NCI-H146 treated with DMSO at 0.1 percent for 48 hours (cell line): ENCODE data around the gene SLC25A42.

ENCODE experiments used
- DNase-seq: peaks from one replicate; lab custom pipeline; 2025; ENCODE audit not compliant: unreplicated experiment; lab: John Stamatoyannopoulos, UW

SLC25A42 gene

DNA sequence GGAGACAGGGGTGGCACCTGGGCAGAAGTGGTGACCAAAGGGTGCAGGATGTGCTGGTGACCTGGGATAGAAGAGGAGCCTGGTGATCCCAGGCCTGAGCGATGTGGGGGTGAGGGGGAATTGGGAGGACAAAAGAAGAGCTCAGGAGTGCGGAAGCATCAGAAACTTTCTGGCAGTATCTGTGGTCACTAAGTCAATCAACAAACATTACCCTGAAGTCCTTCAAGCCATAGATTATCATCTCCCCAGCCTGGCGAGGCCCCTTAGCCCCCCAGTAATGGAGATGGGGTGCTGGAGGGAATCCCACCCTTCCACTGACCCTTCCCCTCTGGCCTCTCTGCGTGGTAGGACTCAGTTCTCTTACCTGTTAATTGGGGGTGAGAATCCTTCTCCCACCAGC, 95.7 kb downstream of the SLC25A42 start:
- no peak for DNase-seq

DNA sequence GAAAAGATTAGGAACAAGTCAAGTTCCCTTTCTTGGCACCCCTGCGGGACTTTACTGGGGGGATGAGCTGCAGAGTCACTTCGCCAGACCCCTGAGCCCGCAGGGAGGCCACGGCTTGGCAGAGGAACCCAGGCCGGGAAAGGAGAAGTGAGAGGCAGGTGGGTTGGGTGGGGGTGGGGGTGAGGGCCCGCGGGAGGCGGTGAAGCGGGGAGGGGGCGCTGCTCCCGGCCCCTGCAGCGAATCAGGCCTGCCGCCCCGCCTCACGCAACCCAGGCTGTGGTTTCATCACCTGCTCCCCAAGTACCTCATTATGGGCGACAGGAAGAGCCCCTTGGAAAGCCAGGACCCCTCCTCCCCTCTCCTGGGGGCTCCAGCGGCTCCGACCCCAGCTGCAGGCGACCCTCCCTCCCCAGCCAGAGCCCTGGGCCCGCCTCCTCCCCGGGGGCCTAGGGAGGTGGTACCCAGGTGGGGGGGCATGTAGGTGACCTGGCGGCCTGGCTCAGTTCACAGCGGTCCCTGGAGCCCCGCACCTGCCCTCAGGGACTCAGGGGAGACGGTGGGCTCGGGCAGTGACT, 96.8 kb downstream of the SLC25A42 start:
- DNase-seq = no peak

DNA sequence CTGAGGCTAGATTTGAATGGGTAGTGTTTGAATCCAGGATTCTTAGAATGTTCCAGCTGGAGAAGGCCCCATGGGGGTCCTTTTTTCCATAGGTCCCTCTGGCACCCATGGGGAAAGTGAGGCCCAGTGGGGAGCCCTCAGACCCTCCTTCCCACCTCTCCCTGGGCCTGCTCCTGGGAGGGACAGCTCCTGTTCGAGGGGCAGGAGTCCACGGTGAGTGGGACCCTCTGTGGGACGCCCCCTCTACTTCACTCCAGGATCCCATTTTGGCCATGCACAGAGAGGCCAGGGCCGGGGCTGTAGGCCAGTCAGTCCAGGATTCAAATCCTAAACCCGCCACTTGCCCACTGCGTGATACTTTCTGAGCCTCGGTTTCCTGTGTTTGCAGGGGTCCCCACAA, 98.7 kb downstream of the SLC25A42 start:
- DNase-seq = no peak
